ENCODE measurements around the gene ICOS. TPM values are rescaled to one million over a fixed set of nuclear protein-coding genes. Genes with fewer than 3 reads are reported as not detected.

Gene ICOS
- total and polyA plus RNA-seq, 10 of the 15 experiments (the other 5 are each of a cell fraction or from before 2014, with no cell fraction given), result 0.47 to 36.0 (median 0.87) TPM

DNA sequence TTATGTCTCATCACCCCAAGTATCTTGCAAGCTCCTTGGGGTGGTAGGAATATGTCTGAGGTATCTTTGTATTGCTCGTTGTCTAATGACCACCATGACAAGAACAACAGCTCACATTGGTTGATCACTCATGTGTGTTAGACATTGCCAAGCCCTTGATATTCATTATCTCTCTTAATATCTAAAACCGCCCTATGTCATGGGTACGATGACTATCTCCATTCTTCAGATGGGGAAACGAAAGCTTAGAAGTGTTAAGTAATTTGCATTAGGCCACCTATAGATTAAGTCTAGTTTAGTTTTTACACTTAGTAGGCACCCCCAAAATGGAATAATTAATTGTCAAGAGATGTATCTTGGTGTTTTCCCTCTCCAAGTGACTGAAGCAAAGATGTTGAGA, 57.0 kb downstream of the ICOS start (continued):
- TF ChIP-seq, protein P1, sequence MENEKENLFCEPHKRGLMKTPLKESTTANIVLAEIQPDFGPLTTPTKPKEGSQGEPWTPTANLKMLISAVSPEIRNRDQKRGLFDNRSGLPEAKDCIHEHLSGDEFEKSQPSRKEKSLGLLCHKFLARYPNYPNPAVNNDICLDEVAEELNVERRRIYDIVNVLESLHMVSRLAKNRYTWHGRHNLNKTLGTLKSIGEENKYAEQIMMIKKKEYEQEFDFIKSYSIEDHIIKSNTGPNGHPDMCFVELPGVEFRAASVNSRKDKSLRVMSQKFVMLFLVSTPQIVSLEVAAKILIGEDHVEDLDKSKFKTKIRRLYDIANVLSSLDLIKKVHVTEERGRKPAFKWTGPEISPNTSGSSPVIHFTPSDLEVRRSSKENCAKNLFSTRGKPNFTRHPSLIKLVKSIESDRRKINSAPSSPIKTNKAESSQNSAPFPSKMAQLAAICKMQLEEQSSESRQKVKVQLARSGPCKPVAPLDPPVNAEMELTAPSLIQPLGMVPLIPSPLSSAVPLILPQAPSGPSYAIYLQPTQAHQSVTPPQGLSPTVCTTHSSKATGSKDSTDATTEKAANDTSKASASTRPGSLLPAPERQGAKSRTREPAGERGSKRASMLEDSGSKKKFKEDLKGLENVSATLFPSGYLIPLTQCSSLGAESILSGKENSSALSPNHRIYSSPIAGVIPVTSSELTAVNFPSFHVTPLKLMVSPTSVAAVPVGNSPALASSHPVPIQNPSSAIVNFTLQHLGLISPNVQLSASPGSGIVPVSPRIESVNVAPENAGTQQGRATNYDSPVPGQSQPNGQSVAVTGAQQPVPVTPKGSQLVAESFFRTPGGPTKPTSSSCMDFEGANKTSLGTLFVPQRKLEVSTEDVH (IDR thresholded peaks at IDR 0.05; ENCODE audit: low read depth, partially characterized antibody), result no peak
- TF ChIP-seq MTA2 (IDR thresholded peaks at IDR 0.05; ENCODE audit: low read depth) (peak; percentile 62), TCF12 (IDR thresholded peaks at IDR 0.05; ENCODE audit: low read depth, low read length) (no peak), ATF7 (IDR thresholded peaks at IDR 0.05; ENCODE audit: low read depth) (peak; percentile 33; the same call in 1 of the 2 replicates)

GRCh38 chr2:203994735-203995134, 58.2 kb downstream of the ICOS start:
- no peak overlapping the region for H2AFZ ChIP-seq (ENCODE audit: control insufficient read depth, low read depth, low read length)
- intact Hi-C loops (cut with micrococcal nuclease; ENCODE audit: unreplicated experiment), result loop anchor here (5.0 kb wide), 2 partner anchors 42 to 122 kb away; no protein-coding TSS in a partner anchor
- POLR2A ChIA-PET, result no interaction called here
- FAIRE-seq (no peak), DNase-seq (ENCODE audit: low read depth, low spot score) (no peak), ATAC-seq (peak; percentile 44)
- H3K36me3 ChIP-seq (ENCODE audit: control insufficient read depth in 2 of 2, insufficient read depth in 2 of 2, low read length in 1 of 2), result no peaks in the 10 kb centered on the region
- H3K27me3 ChIP-seq (replicated peaks in 1 of 2; ENCODE audit: control insufficient read depth in 2 of 2, insufficient read depth in 2 of 2, low read length in 1 of 2), result peaks cover 0 to 3% of the 10 kb centered on the region in 2 experiments; a peak in 1 of 4 replicates
- H3K4me2 ChIP-seq (ENCODE audit: control insufficient read depth, insufficient read depth), result no peak overlapping the region
- H3K9me3 ChIP-seq (replicated peaks; ENCODE audit: control insufficient read depth, insufficient read depth, low read length), result no peaks in the 10 kb centered on the region
- CTCF ChIA-PET, result interaction anchor here (1.7 kb wide), 1 partner anchor 66 kb away, joined by 5 read pairs; no protein-coding TSS in a partner anchor
- H3K9ac ChIP-seq (ENCODE audit: control insufficient read depth, insufficient read depth, low read length), result no peak overlapping the region
- in situ Hi-C loops (cut with MboI), result no loop called here
- no peak overlapping the region for H3K4me3 ChIP-seq
- H3K4me1 ChIP-seq (ENCODE audit: control insufficient read depth, insufficient read depth, low read length), result no peaks in the 10 kb centered on the region
- SMC1A ChIA-PET (ENCODE audit: uncharacterized antibody, unreplicated experiment), result no interaction called here
- TF ChIP-seq MEF2B (IDR thresholded peaks at IDR 0.05; ENCODE audit: partially characterized antibody, poor library complexity, severe bottlenecking) (peak; percentile 77), IKZF2 (IDR thresholded peaks at IDR 0.05) (peak in 1 of 2 experiments; percentile 10; a peak in 1 of 4 replicates), MTA2 (IDR thresholded peaks at IDR 0.05; ENCODE audit: low read depth) (peak; percentile 13; the same call in 1 of the 2 replicates), NFYA (IDR thresholded peaks at IDR 0.05; ENCODE audit: borderline replicate concordance, low read depth, low read length) (no peak), EP300 (IDR thresholded peaks at IDR 0.05; ENCODE audit: borderline replicate concordance in 1 of 2, control insufficient read depth in 1 of 2, low read depth in 2 of 2, low read length in 2 of 2) (peak in 1 of 2 experiments; percentile 32; a peak in 1 of 4 replicates)
- 14% methylated on average over 2 of the region's 2 CpGs for whole genome bisulfite sequencing (ENCODE audit: insufficient coverage, insufficient replicate concordance, low lambda C conversion rate, missing lambda C conversion rate)
- no TSS peak for BruUV-seq (replicated peaks)
- no peaks in the 10 kb centered on the region for H4K20me1 ChIP-seq (ENCODE audit: control insufficient read depth, insufficient read depth)
- H3K79me2 ChIP-seq (ENCODE audit: control insufficient read depth, insufficient read depth, low read length), result no peaks in the 10 kb centered on the region
- RAD21 ChIA-PET (ENCODE audit: unreplicated experiment), result no interaction called here
- no peak overlapping the region for H3K27ac ChIP-seq (ENCODE audit: control insufficient read depth, insufficient read depth)

Data from GM12878 (cell line).